Measurements from ENCODE around the gene UBR3. TPM values are rescaled to one million over a fixed set of nuclear protein-coding genes. Genes with fewer than 3 reads are reported as not detected.

The UBR3 gene
- total RNA-seq, 4 donors from 2014 or later: 87.4 to 101 (median 97.3) TPM

- Histone ChIP-seq H3K27ac (no peak overlapping the region), H3K4me1 (peaks cover 0 to 22% (median 4%) of the 10 kb centered on the region in 4 donors), H3K27me3 (no peaks in the 10 kb centered on the region), H3K4me3 (no peak overlapping the region), H3K9me3 (peaks cover 0 to 3% (median 0%) of the 10 kb centered on the region in 4 donors), H3K36me3 (peaks cover 0 to 35% (median 0%) of the 10 kb centered on the region in 3 donors)
- TF ChIP-seq POLR2A (IDR thresholded peaks at IDR 0.05) (no peak), CTCF (IDR thresholded peaks at IDR 0.05) (no peak), EP300 (IDR thresholded peaks at IDR 0.05) (no peak)
- DNase-seq (ENCODE audit: low spot score in 2 of 2): no peak
- 78 to 91% methylated on average over 1 of the region's 1 CpG for WGBS, 2 donors
Measured at GRCh38 chr2:170076189-170076588, 248.9 kb downstream of the UBR3 start.

- H3K36me3 ChIP-seq: peaks cover 0 to 47% (median 0%) of the 10 kb centered on the region in 3 donors
- H3K27me3 ChIP-seq: no peaks in the 10 kb centered on the region
- no peak overlapping the region for H3K27ac ChIP-seq
- no peak for DNase-seq (ENCODE audit: low spot score in 2 of 2)
- no peaks in the 10 kb centered on the region for H3K9me3 ChIP-seq
- peaks cover 0 to 15% (median 3%) of the 10 kb centered on the region in 4 donors for H3K4me1 ChIP-seq
- TF ChIP-seq EP300 (IDR thresholded peaks at IDR 0.05): no peak
- no peak for TF ChIP-seq CTCF (IDR thresholded peaks at IDR 0.05)
- TF ChIP-seq POLR2A (IDR thresholded peaks at IDR 0.05): no peak
- no peak overlapping the region for H3K4me3 ChIP-seq
- WGBS, 2 donors: 90% methylated on average over 7 of the region's 7 CpGs
Measured at GRCh38 chr2:170077830-170078569, 250.7 kb downstream of the UBR3 start.

DNA sequence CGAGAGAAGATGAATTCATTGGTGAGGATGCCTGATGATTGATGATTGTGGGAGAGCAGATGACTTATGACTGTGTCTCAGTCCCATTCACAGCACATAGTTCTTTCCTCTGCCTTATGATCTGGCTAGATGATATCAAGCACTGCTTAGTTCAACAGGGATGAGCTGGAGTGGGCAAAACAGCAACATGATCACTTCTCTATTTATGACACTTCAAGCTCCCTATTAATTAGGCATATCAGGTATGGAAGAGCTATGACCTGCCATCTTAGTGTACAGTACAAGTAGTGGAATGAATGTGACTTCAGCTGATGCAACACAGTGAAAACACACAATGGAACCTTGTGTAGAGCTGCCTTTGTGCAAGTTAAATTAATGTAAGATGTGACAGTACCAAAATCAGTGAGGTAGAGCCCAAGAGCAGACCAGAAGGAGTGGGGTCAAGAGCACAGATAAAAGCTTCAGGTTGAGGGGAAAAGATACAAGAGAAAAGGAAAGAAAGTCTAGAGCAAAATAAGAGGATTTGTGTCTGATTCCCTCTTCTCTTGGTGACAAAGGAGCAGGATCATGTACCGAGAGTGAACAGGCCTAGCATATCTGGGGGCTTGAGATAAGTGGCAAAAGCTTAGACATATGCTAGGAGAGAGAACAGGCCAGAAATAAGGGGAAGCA lies 257.7 kb downstream of the UBR3 start:
- Histone ChIP-seq H3K27ac (no peak overlapping the region), H3K4me1 (peaks cover 0 to 5% (median 0%) of the 10 kb centered on the region in 4 donors), H3K27me3 (no peaks in the 10 kb centered on the region), H3K4me3 (no peak overlapping the region), H3K9me3 (no peaks in the 10 kb centered on the region), H3K36me3 (peaks cover 0 to 42% (median 0%) of the 10 kb centered on the region in 3 donors)
- no peak for DNase-seq (ENCODE audit: low spot score in 2 of 2)
- WGBS, 2 donors: 90 to 92% methylated on average over 2 of the region's 2 CpGs
- no peak for TF ChIP-seq POLR2A (IDR thresholded peaks at IDR 0.05)
- no peak for TF ChIP-seq CTCF (IDR thresholded peaks at IDR 0.05)
- no peak for TF ChIP-seq EP300 (IDR thresholded peaks at IDR 0.05)

GRCh38 chr2:170086117-170086688 lies 258.9 kb downstream of the UBR3 start:
- no peak overlapping the region for H3K4me3 ChIP-seq
- H3K36me3 ChIP-seq: peaks cover 0 to 30% (median 0%) of the 10 kb centered on the region in 3 donors
- H3K9me3 ChIP-seq: peaks cover 0 to under 1% (median 0%) of the 10 kb centered on the region in 4 donors
- TF ChIP-seq EP300 (IDR thresholded peaks at IDR 0.05): no peak
- TF ChIP-seq CTCF (IDR thresholded peaks at IDR 0.05): no peak
- no peak for DNase-seq (ENCODE audit: low spot score in 2 of 2)
- no peaks in the 10 kb centered on the region for H3K27me3 ChIP-seq
- no peak overlapping the region for H3K27ac ChIP-seq
- WGBS, 2 donors: 75 to 78% methylated on average over 5 of the region's 5 CpGs
- peaks cover 0 to 5% (median 0%) of the 10 kb centered on the region in 4 donors for H3K4me1 ChIP-seq
